GM18519 (cell line): ENCODE data around the gene SRGAP3.

Experiments used
- ATAC-seq: cut with Tn5 transposase; IDR thresholded peaks from one replicate; pipeline ENCODE4 v1.9.1; 2021; ENCODE audit warnings: mild to moderate bottlenecking, moderate library complexity; ENCODE audit not compliant: unreplicated experiment, low FRiP score

The SRGAP3 gene

DNA sequence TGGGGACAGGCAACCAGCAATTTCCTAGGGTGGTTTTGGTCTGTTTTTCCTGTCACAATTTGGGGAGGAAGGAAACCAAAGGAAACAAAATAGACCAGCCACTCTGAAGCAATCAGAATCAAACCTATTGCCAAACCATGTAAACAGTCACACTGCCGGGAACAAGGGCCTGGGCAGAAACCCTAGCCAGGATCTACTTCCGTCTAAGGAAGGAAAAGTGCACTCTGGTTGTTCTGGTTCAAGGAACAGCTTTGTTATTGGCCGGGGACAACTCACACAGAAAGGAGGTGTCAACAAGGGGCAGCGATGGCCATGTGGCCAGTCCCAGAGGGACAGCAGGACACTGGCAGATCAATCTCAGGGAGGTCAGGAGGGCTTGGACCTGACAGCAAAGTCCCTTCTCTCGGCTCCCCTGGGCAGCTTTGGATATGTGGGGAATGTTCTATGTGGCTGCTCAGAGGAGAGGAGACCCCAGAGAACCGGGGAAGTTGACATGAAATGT is 268.6 kb downstream of the SRGAP3 start:
- no peak for ATAC-seq

DNA sequence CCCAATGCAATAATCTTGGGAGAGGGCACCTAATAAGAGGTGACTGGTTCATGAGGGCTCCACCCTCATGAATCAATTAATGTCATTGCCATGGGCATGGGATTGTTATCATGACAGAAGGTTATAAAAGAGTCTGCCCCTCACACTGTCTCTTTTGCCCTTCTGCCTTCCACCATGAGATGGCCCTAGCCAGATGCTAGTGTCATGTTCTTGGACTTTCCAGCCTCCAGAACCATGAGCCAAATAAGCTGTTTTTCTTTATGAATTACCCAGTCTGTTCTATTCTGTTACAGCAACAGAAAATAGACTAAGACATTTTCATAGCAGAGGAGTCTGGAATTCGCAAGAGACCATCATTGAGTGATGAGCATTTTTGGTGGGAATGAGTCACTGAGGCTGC is 270.2 kb downstream of the SRGAP3 start:
- ATAC-seq: no peak

DNA sequence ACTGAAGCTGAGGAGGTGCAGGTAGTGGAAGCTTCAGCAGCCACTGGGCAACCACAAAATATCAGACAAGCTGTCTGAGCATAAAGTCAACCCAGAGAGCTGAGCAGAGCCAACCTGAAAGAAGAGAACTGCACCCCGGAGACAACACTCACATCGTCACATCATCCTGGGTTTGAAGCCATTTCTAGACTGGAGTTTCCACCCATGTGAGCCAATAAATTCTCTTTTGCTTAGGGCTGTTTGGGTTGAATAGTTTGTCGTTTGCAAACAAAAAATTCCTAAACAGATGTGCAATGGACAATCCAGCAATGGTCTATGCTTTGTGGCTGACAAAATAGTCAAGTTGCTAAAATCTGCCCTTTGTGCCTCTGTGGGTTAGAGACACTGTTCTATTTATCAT is 270.9 kb downstream of the SRGAP3 start:
- no peak for ATAC-seq

DNA sequence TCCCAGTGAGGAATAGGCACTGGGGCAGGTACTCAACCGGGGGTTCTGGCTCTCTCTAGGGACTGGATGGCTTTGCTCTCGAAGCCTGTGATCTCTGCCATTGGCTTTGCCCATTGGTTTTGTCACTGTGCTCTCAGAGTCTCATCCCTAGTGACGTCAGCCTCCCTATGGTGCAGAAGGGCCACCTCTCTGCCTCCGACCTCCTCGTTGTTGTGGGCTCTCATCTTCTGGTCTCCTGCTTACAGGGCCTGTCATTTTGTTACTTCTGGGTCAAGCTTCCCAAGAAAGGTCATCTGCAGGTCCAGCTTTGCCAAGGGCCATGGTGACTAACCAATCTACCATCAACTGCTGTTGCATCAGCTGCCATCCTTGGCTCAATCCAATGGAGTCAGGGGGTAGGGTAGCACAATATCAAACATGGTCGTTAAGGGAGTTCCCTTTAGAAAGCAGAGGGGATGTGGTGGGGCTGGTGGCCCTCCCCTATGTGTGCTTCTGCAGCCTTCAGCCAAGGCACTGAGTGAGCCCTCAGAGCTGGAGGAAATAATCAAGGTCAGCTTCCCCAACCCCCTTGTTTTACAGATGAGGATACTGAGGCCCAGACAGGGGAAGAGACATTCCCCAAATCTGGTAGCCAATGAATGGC is 272.8 kb downstream of the SRGAP3 start:
- ATAC-seq: no peak

DNA sequence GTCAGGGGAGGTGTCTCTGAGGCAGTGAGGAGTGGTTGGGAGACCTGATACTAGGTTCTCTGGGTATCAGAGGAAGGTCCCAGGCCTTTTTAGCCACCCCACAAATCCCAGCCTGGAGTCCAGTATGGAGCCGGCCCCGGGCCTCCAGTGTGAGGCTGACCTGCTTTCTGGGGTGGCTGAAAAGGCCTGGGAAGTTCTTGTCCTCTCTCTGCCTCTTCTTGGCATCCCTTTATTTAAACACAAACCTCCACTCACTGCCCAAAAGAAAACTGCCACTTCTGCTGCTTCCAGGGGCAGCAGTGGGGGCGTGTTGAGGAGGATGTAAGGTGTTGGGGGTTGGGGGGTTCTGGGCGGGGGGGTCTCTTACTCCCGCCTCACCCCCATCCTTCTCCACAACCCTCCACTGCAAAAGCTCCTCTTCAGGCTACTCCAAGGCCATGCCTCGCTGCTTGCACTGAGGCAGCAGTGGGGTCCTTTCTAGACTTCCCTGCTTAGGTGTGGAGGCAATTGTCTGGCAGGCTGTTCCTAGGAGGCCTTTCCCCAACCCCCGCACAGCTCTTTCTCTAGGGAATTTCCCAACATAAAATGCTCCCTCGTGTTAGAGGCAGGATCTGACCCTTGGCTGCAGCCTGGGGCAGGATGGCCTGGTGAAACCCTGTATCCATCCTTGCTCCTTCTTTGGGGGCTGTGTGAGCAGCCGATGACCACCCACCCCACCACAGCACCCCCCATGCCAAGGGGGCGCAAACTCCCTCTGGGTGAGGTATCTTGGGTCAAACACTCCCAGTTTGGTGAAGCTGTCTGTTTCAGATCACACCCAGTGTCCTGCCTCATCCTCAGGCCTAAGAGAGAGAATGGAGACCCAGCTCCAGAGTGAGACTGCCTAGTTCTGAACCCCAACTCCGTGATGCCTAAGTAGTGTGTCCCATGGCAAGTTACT is 274.1 kb downstream of the SRGAP3 start:
- ATAC-seq: no peak

DNA sequence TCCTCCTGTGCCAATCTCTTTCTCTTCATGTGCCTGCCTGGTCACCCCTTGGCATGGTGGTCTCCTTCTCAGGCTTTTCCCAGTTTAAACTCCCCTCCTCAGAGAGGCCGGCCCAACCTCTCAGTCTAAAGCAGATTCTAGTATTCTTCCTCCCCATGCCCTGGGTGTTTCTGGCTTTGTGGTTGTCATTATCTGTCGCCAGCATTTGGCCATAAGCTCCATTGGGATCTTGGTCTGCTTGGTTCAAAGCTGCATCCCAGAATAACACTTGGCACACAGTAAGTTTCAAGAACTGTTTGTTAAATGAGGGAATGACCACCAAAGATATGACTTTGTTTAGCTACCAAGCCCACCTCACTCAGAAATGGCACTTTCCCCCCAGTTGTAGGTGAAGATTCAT is 275.0 kb downstream of the SRGAP3 start:
- ATAC-seq: no peak

DNA sequence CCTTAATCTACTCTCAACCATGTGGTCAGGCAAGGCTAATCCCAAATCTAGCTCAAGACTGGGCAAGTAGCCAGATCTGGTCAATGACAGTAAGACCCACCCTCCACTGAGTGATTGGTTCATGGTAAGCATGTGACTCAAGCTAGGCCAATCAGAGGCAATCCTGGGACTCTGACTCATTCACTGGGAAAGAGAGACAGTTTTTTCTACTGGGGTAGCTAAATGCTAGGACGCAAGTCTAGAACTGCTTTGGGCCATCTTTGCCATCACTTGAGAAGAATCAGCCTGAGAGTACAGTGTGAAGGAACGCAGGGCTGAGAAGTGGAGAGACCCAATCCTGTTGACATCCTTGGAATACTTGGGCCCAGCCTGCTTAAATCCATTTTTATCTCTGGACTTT is 276.8 kb downstream of the SRGAP3 start:
- no peak for ATAC-seq

DNA sequence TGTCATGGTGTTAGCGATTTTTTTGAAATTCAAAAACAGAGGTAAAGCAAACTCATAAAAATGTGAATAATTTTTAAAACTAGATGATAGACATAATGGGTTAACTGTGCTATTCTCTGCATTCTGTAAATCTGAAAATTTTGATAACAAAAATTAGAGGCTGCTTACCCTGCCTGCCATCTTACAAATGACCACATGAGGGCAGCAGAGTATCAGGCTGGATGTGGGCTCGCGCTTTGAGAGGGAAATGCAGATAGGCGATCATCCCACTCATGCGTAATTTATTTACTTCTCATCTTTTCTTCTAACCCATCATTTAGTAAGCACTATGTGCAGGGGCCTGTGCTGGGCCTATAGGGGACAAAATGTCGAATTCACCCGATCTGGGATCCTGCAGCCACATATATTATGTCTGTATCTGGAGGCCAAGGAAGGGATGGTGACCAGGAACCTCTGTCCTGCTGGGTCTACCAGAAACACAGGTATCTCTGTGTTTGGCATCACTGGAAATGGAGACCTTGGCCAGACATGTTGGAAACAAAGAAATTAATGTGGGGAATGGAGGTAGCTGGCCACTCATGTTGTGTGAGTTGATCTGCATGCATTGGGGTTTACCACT is 278.4 kb downstream of the SRGAP3 start:
- ATAC-seq: no peak

DNA sequence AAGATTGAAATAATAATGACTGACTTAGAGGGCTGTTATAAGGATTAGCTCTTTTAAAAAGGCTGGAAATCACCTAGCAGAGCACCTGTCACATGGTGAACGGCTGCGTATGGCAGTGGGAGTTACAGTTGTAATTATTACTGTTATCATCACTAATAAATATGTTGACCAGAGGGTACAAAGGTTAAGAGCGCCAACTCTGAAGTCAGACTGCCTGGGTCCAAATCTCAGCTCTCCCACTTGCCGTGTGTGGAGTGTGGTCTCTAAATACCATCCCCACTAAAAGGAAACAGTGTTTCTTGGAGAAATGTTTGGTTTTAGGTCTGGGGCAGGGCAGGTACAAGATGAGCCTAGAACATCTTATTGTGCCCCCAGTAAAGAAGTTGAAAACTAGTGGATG is 280.2 kb downstream of the SRGAP3 start:
- ATAC-seq: no peak

DNA sequence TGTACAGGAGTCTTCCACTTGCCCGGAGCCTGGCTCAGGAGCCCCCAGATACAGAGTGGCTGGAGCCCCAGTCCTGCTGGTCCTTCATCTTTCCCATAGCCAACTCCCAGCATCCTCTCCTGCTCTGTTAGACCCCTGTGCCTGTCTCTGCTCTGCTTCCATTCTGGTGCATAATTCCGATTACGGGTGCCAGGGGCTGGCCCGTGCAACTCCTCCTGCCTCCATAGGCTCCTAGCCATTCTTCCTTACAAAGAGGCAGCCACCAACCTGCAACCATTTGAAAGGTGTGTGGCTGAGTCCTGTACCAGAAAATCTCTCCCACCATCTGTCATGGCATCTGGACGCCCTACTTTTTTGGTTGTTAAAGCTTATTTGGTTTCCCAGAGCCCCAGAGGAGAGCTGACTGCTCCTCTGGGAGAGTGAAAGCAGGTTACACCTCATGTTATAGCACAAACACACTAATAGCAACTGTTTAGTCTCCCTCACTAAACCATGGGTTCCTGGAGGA is 281.0 kb downstream of the SRGAP3 start:
- ATAC-seq: no peak

DNA sequence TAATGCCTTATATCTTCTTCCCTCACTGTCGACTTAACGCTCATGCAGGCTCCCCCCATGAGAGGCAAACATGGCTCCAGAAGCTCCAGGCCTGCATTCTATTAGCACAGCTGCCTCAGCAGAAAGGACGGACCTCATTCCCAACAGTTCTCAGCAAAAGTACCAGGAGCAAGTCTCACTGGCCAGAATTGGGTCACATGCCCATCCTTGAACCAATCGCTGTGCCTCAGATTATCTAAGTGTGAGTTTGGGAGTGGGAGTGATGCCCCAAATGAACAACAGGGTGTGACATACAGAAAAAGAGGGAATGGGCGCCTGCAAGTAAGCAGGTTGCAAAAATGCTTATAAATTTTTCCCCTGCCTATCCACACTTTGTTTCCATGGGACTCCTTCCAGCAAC is 281.9 kb downstream of the SRGAP3 start:
- ATAC-seq: no peak

DNA sequence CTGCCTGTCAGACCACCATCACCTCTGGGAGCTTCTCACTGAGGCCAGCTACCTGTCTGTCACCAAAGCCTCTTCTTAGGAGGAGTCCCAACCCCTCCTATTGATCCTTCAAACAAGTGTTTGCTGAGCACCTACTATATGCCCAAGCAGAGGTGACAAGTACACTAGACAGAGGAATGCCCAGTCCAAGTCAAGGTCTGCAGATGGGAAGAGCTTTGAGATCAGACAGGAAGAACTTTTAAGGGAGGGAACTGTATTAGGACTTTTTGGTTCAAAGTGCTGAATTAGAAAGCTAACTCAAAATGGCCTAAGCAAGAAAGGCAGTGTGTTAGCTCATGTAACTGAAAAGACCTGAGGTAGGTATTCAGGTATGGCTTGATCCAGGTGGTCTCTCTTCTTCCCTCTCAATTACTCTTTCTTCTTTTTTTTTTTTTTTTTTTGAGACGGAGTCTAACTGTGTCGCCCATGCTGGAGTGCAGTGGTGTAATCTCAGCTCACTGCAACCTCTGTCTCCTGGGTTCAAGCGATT is 282.6 kb downstream of the SRGAP3 start:
- no peak for ATAC-seq

DNA sequence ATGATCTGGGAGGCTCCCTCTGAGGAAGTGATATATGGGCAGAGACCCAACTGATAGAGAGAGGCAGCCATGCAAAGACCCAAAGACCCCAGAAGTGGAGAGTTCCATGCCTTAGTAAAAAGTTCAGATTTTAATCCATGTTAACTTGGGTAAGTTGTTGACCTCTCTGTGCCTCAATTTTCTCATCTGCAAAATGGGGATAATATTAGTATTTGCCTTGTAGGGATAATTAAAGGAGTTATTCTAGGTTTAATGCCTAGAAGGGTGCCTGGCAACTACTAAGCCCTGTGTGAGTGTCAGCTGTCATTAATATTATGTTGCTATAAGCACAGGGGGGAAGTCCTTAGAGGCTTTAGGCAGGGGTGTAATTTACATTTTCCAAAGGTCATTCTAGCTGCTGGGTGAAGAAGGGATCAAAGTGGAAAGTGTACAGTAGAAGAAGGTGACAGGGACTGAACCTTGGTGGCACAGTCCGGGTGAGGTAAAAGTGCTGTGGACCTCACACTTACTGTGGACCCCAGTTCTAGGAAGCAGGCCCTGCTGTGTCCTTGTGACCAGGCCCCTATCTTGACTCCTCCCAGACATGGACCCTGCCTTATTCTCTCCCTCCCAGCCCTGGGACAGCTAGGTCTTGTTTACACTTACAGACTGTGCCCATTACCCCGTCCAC is 283.2 kb downstream of the SRGAP3 start:
- no peak for ATAC-seq

DNA sequence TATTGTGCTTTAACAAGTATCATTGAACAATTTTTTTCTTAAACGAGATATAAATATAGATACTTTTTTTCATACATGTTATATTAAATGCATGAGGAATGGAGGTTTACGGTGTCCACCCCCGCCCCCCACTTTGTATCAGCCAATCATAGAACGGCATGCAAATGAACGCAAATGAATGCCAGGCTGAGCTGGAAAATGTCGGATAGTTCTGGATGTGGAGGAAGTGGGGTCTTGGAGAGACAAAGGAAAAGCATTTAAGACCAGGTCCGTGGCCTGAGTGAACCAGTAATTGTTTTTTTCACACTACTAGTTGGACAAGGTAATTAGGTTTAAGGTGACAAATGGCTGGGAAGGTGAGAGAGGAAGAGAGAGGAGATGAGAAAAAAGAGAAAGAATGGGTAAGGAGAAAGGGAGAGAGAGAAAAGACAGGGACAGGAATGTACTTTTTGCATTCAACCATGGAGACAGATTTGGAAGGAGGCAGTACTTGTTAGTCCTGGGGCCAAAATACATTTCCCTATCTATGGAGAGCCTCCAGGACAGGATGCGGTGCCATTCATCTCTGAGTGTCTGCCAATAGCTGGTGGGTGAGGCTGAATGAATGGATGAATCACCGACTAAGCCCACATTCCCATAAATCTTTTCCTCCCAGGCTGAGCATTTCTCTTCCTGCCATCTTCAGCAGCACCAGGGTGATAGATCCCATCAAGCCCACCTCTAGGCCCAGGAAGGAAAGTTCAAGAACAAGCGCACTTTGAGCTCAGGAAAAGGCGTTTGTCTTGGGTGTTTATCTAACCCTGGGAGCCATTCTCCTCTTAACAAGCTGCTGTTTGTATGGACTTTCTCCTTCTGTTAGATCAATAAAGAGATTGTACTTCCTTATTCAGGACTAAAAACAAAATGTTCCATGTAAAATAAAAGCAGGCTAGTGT is 284.7 kb downstream of the SRGAP3 start:
- no peak for ATAC-seq

DNA sequence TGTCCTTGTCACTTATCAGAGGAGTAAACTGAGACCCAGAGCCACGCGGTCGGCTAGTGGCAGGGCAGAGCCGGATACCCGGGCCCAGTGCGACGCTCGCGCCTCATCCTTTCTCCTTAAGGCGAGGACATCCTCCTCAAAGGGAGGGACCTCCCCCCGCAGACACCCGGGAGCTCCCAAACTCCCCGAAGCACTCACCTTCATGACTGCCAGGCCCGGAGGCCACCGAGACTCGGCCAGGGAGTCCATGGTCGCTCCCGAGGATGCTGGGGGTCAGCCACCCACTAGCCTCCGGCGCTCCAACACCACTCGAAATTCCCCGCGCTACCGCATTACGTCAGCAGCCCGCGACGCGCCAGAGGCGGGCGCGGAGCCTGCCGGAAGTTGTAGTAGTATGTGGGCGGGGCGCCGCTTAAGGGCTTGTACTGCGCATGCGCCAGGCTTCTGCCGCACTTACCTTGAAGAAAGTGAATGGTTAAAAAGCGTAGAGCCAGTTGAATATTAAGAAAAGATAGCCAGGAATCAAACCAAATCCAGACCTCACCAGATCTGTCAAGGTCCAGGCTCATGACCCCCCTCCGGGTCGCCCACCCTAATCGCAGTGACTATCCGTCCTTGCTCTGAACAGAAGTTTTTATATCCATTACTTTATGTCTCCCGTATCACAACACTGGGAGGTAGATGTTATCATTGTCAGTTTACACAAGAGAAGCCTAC is 286.2 kb downstream of the SRGAP3 start, which contains the start of gene RAD18:
Gene RAD18, minus strand, starts transcription at position 336 of the 717 bp plus-strand sequence. Its CDS starts 87 bp downstream, at position 249.
- peak; percentile 81 for ATAC-seq

DNA sequence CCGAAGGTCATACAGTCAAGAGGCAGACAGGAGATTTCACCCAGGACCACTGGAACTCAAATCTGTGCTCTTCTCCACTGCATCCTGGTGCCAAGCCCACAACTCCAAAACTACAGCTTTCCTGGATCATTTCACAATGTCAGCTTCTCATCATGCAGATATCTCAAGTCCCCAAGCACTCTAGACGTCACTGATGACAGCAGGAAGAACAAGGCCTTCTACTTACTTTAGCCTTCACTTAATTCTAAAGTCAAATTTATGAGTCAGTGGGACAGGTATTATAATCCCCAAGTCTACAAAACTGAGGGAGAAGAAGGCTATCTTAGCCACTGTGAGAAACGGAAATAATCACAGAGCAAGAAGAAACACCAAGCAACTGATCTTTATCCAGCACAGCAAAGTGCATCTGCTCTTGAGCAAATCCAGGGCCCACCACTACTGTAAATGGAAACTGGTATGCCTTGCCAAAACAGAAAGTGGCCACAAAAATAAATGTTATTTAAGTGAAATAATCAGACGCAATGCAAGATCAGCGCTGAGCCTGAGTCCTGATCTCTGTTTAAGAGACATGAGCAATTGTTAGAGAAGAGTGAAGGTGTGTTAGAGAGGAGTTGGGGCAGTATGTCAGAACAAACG is 287.1 kb downstream of the SRGAP3 start:
- no peak for ATAC-seq

DNA sequence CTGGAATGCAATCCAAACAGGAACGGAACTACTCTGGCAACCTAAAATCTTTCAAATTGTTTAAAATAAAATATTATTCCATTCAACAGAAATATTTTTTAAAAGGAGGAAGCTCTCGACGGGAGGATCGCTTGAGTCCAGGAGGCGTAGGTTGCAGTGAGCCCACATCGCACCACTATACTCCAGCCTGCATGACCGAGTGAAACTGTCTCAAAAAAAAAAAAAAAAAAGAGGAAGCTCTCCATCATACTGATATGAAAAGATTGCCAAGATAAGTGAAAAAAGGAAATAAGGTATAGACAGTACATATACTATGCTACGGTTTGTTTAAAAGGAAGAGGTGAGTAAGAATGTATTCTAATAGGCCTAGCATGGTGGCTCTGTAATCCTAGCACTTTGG is 289.8 kb downstream of the SRGAP3 start:
- no peak for ATAC-seq
